Measurements from ENCODE around the gene AKR7A3.
A peak's percentile ranks its signal among the peaks of the same experiment; 100 is the strongest.

AKR7A3 gene

DNA sequence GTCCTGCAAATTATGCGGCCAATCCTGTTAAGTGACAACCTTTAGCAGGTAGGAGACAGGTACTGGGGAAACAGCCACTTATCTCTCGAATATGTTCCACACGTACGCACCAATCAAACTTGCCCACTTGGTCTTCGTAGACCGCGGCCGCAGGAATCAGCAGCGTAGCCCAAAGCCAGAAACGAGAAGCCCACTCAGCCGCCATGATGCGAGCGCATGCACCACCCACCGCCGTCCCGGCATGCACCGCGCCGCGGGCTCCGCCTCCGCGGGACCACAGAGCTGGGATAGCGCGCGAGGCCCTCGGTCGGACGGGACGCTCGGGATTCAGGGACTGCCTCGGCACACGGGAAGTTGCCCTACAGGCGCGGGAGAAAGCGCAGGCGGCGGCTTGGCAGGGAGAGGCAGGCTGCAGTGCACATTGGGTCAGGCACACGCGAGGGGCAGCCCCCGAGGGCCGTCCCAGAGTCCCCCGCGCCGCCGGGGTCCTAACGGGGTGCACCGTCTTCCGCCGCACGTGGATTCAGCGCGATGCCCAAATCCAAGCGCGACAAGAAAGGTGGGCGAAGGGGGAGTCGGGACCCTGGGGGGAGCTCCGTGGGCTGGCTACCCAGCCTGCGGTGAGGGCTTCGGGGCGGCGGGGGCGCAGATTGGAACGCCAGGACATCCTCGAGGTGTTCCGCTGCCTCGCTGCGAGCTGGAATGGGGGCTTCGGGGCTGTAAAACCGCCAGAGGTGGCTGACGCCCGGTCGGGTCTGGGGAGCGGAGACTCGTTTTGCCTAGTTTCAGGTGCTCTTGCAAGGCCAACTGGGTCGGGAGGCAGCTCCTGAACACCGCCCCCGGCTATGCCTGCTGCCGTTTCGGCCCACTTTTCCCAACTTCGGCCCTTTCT lies 37.0 kb downstream of the AKR7A3 start, which contains the start of the genes EMC1 and MRTO4:
EMC1 (minus strand) TSS at position 220 of the 892 bp plus-strand sequence; CDS start at position 205, 15 bp downstream.
MRTO4 (plus strand) TSS at position 501 of the 892 bp plus-strand sequence; CDS start at position 532, 31 bp downstream.
- peak; percentile 17 to 62 for DNase-seq

GRCh38 chr1:19250629-19251304 lies 37.8 kb downstream of the AKR7A3 start:
- DNase-seq: no peak

- DNase-seq: peak in 1 of 2 experiments; percentile 27
Measured at GRCh38 chr1:19240673-19241538, 47.7 kb downstream of the AKR7A3 start.

- DNase-seq: no peak
Measured at GRCh38 chr1:19239876-19240275, 48.7 kb downstream of the AKR7A3 start.

DNA sequence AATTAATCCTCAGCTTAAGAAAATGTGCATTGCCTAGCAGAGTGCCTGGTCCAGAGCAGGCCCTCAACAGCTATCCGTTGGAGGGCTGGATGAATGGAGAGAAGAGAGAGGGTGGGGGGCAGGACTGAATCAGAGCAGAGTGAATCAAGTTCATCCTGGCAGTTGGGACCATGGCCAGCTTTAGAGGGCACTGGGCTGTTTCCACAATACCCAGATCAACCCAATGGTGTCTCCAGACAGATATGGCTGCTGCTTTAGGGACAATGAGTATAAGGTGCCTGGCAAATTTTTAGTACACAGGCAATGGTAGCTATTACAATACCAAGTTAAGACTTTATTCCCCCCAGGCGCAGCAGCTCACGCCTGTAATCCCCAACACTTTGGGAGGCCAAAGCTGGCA lies 54.3 kb downstream of the AKR7A3 start:
- no peak for DNase-seq

All from SW 1271 (cell line).